Measurements from ENCODE around the gene QRFP. TPM values are rescaled to one million over a fixed set of nuclear protein-coding genes. Genes with fewer than 3 reads are reported as not detected.

The QRFP gene
- total RNA-seq, 1 experiment from 2014 or later, result not detected

DNA sequence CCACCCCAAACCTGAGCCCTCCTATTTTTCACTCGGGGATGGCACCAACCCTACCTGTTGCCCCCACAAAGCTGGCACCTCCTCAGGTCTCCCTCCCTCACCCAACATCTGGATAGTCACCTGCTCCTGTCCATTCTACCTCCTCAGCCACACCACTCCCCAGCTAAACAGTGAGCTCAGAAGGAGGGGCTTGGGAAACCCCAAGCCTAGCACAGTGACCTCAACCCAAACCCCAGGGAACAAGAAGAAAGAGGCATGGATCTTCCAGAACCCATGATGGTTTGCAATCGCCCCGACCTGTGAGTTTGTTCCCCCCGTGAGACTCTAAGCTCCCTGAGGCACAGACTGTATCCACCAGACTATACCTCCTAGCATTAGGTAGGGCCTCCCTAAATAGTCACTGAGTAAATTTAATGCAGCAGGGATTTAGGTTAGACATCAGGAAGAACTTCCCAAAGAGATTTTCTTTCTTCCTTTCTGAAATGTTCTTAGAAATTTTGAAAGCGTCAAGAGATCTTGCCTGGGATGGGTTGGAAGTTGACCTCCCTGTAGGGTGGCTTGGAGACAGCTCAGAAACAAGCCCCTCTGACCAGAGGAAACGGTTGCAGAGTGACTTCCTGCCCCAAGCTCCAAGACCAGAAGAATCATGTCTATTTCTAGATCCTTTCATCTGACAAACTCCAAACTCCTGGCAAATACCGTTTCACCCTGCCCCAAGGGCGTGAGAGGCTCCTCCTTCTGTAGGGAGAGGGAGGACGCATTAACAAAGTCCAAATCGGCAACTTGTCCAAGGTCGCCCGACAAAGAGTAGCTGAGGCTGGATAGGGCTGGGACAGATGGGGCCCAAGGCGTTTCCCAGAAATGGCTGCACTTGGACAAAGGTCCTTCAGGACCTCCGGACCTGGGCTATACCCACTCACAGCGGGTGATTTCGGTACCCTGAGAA, 38.4 kb upstream of the QRFP start:
- in situ Hi-C loops (cut with HindIII; ENCODE audit: low pct_unique_long_range_greater_than_20kb, low sequenced_read_pairs), result no loop called here

DNA sequence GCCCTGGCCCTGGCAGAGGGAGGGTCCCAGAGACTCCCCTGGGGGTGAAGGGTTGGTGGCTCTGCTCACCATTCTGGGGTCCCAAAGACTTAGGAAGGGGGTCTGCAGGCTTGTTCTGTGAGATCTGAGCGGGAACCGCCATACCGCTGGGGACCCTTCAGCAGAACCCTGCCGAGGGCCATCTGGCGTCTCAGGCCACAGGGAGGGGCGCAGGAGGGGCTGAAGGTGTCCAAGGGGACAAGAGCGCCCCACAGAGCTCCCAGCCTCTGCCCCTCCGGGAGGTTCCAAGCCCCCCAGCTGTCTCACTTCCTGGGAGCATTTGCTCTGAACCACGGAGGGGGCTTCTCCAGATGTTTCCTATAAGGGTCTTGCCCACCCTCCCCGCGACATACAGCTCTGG, 37.6 kb upstream of the QRFP start:
- in situ Hi-C loops (cut with HindIII; ENCODE audit: low pct_unique_long_range_greater_than_20kb, low sequenced_read_pairs), result no loop called here
- no peak for DNase-seq (ENCODE audit: low read depth)

More for the DNA sequence above, 38.4 kb upstream of the QRFP start:
- DNase-seq (ENCODE audit: low read depth), result no peak

DNA sequence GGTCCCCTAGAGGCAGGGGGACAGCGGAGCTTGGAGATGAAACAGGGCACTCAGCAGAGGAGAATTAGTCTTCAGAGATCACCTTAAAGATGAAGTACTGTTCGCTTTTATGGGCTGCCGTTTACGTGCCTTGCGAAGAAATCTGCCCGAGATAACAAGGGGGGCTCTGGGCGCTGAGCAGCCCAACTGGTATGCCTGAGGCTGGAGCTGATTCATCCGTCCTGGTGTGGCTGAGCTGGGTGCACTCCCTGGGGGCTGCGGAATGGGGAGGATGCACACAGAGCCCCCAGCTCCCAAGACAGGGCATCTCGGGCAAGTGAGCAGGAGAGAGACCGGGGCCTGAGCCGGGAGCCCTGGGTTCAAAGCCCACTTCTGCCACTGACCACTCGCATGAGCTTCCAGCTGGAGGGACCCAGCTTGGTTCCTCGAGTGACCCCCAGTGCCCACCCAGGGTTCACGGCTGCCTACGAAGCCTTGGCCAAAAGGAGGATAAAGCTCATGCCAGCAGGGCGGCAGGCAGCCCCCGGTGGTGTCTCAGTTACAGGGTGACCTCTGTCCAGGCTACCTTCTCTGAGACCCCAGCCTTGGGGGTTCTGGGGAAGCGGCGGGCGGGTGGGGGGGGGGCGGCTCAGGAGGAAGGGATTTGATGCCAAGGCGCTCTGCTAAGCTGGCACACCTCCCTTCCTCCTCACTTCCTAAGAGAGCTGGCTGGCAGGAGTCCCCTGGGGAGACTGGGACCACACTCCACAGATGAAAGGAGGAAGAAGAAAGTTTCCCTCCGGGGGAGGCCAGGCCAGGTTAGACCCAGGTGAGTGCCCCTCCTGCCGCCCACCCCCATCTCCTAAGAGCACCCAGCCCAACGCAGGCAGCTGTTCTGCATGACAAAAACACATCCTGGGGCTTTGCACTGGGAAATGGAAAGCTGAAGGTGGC, 36.8 kb upstream of the QRFP start:
- in situ Hi-C loops (cut with HindIII; ENCODE audit: low pct_unique_long_range_greater_than_20kb, low sequenced_read_pairs), result no loop called here
- no peak for DNase-seq (ENCODE audit: low read depth)

DNA sequence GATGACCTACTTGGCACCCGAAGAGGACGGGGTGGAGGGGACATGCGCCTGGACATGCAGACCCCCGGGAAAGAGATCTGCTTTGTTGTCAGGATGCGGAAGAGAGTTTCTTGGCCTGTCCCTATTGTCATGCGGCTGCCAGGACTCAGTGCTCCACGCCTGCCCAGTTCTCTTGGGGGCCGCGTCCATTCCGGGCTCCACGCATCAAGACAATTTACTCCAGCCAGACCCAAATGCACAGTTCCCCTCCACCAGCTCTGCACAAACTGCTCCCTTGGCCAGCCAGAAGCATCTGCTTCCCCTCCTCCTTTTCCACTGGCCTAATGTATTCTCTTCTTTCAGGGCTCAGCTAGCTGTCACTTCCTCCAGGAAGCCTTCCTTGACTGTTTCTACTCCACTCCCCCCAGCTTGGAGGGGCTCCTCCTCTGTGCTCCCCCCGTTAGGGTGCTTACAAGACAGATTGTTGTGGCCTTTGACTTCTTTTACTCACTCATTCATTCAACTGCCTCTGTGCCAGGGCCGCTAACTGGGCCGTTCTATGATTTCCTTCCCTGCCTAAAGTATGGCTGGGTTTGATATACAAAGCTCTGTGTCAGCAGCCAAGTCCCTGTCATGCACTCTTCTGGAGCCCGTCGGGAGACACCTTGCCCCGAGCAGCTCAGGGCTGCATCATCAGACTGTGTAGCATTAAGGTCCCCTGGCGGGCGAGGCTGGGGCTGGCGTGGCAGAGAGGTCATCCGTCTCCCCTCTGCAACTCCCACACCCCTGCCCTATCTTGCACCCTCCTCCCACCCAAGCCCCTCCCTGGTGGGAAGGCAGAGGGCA, 35.9 kb upstream of the QRFP start:
- in situ Hi-C loops (cut with HindIII; ENCODE audit: low pct_unique_long_range_greater_than_20kb, low sequenced_read_pairs), result no loop called here
- no peak for DNase-seq (ENCODE audit: low read depth)

DNA sequence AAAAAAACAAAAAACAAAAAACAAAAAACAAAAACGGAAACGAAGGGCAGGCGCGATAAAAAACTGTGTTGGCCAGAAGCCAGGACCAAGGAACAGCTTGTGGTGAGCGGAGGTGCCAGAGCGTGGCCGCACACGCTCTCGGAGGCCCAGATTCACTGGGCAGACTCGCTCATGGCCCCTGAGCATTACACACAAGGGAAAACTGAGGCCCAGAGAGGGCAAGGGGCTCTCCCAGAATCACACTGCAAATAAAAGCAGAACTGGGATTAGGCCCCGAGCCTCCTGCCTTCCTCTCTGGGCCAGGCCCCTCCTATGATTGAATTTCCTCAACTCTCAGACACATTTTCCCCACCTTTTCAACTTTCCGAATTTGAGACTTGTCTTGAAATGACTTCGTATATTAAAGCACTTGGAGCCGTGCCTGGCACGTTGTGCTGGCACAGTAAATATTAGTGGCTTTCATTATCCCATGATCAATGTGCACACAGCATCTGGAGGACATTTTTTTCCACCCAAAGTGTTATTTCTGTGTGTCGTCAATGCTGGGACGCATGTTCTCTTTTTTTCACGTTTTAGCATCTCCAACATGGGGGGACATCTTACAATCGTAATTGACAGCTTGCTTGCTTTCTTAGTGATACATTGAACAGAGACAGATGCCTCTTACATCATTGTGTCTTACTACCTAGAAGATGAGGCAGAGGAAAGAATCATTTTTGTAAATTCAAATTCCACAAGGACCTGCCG, 35.1 kb upstream of the QRFP start:
- in situ Hi-C loops (cut with HindIII; ENCODE audit: low pct_unique_long_range_greater_than_20kb, low sequenced_read_pairs), result no loop called here
- DNase-seq (ENCODE audit: low read depth), result no peak

DNA sequence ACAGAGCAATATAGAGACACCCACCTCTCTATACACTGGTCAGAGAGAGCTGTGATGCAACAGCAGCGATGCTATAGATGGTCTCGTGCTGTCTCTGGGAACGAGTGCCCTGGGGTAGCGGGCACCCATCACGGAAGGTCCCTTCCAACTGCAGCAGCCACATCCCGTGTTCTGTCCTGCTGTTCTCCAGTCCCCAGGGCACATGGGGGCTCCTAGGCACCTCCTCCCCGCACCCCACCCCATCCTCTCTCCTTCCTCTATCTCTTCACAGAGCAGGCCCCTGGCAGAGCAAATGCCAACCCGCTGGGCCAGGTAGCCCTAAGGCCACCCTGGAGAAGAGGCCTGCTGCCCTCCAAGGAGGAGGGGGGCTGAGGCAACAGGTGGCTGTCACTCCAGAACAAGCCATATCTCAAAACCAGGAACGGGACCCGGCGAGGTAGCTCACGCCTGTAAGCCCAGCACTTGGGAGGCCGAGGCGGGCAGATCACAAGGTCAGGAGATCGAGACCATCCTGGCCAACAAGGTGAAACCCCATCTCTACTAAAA, 34.3 kb upstream of the QRFP start:
- no peak for DNase-seq (ENCODE audit: low read depth)
- in situ Hi-C loops (cut with HindIII; ENCODE audit: low pct_unique_long_range_greater_than_20kb, low sequenced_read_pairs), result no loop called here

DNA sequence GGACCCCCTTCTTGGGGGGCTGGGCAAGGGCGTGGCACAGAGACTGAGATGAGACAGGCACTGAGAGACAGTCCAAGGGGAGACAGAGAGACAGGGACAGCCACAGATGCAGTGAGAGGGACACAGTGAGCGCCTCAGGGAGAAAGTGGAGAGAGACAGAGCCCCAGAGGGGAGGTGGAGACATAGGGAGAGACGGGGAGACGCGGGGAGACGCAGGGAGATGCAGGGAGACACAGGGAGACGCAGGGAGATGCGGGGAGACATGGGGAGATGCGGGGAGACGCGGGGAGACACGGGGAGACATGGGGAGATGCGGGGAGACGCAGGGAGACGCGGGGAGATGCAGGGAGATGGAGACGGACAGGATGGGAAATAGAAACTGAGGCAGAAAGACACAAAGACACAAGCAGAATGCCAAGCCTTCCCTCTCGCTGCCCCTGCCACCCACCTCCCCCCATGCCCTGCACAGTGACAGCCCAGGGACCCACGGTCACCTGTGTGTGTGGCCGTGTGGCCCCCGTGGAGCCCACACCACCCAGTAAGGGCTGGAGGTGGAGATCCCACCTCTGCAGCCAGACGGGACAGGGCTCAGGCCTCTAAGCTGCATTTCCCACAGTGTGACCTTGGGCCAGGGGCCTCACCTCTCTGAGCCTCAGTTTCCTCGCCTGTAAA, 33.7 kb upstream of the QRFP start:
- in situ Hi-C loops (cut with HindIII; ENCODE audit: low pct_unique_long_range_greater_than_20kb, low sequenced_read_pairs), result no loop called here
- no peak for DNase-seq (ENCODE audit: low read depth)

DNA sequence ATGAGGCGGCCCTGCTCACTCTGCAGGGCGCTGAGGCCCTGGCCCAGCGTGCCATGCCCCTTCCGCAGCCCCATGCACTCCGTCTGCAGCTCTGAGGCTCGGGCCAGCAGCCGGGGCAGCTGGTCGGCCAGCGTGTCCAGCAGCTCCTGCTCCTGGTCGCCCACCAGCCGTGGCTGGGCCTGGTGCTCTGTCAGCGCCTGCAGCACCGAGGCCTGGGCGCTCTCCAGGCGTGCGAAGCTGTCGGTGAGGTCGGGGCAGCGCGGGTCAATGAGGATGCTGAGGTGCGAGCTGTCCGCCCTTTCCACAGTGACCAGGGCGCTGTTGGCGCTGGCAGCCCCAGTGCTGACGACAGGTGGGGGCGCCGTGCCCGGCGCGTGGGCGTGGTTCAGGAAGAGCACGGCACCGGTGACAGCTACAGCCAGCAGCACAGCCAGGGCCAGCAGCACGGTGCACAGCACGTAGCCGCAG, 33.0 kb upstream of the QRFP start:
- no peak for DNase-seq (ENCODE audit: low read depth)
- in situ Hi-C loops (cut with HindIII; ENCODE audit: low pct_unique_long_range_greater_than_20kb, low sequenced_read_pairs), result no loop called here

DNA sequence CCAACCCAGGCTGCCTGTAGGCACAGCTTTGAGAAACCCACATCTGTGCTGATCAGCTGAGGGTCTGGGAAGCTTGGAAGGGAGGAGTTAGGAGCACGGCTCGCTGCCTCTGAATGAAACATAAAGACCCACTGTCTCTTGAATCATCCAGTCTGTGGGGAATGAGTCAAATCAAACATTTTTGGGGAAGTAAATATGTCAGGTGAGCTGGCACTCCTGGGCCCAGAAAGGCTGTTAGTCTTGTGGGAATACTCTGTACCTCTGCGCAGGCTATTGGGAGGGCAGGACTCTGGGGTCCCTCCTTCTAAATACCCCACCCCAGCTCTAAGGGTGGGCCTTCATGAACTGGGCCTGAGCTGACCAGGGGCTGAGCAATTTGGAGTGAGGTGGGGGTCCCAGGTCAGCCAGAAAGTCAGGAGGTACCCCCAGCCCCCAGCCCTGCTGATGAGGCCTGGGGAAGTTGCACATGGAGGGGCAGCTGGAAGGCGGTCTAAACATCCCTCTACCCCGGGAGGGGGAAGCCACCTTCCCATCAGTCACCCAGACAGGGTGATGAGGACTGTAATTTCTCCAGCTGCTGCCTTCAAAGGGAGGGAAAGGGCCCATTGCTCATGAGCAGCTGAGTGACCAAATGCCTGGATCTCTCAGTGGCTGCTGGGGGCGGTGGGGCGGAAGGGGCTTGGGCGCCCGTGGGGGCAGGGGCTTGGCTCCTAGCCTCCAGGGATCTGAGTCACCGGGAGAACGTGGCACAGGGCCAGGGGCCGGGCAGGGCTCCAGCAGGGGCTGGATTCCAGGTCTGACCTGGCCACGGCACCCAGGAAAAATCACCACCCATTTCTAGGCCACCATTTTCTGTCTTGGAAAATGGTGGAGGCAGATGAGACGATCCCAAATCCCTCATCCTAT, 31.6 kb upstream of the QRFP start:
- in situ Hi-C loops (cut with HindIII; ENCODE audit: low pct_unique_long_range_greater_than_20kb, low sequenced_read_pairs), result no loop called here
- peak; percentile 88 for DNase-seq (ENCODE audit: low read depth)

DNA sequence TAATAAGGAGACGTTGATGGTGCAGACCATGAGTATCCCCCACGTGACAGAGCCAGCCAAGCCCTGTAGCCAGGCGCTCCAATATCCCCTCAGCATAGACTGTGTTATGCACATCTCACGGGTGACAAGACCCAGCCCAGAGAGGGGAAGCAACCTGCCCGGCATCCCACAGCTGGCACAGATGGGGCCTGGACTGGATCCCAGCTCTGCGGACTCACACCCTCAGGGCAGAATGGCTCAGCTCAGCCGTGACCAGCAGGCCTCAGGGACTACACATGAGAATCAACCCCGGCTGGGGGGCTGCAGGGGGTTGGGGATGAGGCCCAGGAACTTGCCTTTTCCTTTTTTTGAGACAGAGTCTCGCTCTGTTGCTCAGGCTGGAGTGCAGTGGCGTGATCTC, 30.7 kb upstream of the QRFP start:
- DNase-seq (ENCODE audit: low read depth), result peak; percentile 81
- in situ Hi-C loops (cut with HindIII; ENCODE audit: low pct_unique_long_range_greater_than_20kb, low sequenced_read_pairs), result no loop called here

DNA sequence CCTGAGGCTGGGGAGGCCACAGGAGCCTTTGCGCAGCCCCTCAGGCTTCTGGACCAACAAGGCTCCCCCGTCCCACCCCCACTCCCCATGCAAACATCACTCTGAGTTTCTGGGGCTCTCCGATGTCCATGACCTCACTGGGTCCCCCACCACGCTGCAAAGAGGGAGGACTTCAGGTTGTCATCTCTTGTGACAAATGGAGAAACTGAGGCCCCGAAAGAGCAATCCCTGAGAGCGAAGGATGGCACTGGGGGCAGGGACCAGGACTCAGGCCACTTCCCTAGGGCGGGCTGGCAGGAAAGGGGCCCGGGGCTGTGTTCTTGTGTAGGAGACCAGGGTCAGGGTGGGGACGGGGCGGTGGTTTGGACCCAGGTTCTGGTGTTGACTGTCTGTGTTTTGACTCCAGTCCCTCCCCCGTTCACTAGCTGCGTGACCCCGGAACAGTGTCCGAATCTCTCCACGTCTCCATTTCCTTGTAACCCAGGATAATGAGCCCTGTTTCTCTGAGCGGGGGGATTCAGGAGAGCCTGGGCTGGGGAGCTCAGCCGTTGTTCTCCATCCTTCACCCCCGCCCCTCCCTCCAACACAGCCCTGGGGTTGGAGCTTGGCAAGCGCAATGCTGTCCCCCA, 28.6 kb upstream of the QRFP start:
- no peak for DNase-seq (ENCODE audit: low read depth)
- in situ Hi-C loops (cut with HindIII; ENCODE audit: low pct_unique_long_range_greater_than_20kb, low sequenced_read_pairs), result no loop called here

DNA sequence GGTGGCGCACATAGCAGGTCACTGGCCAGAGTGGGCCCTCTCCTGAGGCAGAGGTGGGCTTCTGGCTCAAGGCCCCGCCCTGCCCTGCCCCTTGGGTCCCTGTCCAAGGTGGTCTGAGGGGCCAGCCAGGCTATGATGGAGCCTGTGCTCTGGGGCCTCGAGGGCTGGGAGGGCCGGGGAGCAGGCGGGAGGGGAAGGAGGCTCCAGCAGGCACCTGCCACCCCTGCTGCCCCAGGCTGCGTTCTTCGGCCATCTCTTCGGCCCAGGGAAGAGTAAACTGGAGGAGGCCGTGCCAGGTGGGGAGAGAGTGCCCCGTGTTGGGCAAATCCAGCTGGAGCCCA, 27.8 kb upstream of the QRFP start:
- in situ Hi-C loops (cut with HindIII; ENCODE audit: low pct_unique_long_range_greater_than_20kb, low sequenced_read_pairs), result no loop called here
- no peak for DNase-seq (ENCODE audit: low read depth)

DNA sequence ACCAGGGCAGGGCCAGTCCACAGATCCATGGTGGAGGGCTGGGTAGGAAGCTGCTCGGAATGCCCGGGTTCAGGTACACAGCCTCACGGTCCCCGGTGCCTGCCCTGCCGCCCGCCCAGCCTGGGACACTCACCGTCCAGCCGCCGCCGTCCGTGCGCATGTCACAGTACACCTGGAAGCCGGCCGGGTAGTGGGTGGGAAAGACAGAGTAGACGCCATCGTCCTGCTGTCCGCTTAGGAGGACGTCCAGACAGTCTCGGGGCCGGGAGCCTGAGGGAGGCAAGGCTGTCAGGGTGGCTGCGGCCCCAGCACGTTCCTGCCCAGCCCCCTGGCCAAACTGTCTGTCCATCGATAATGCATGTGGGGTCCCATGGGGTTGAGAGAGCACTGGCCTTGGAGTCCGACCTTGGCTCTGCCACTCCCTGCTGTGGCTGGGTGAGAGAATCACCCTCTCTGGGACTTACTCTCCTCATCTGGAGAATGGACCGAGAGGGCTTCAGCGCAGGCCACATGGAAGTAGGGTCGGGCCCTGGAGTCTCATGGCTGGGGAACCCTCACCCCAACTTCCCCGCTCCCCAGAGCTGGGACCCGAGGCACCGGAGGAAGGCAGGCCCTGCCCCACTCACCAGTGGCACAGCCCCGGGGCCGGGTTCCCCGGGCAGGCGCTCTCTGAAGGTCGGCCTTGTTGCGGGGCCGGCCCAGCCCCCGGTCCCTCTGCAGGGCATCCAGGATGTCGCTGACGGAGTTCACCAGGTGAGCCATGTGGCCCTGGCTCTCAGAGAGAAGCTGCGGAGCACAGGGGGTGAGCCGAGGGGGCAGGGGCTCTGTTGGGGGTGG, 27.2 kb upstream of the QRFP start:
- in situ Hi-C loops (cut with HindIII; ENCODE audit: low pct_unique_long_range_greater_than_20kb, low sequenced_read_pairs), result no loop called here
- DNase-seq (ENCODE audit: low read depth), result no peak

DNA sequence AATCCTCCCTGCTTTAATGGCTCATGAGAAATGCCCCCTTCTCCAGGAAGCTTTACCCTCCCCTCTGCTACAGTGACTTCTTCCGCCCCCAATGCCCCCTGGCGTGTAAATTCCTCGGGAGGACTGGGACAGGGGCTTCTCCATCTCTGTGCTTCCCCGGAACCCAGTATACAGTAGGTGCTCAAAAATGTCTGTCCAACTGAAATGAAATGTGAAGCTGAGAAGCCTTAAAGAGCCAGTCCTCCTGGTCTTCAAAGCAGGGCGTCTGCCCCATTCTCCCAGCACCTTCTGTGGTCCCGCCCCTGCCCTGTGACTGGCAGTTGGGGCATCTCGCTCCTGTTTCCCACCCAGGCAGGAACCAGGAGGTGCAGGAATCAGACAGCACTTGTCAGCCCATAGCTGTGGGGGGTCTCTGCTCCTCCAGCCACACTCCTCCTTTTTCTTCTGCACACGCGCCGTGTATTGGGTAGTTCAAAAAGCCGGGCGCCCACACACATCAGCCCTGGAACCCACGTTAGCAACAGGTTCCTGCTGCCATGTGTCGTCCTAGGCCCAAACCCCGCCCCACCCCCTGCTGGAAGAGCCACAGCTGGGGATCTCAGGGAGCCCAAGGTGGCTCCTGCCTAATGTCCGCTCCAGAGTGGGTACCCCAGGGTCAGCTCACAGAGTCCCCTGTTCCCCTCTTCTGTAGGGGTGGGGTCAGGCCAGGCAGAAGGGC, 26.4 kb upstream of the QRFP start:
- in situ Hi-C loops (cut with HindIII; ENCODE audit: low pct_unique_long_range_greater_than_20kb, low sequenced_read_pairs), result no loop called here

More for the DNA sequence above, 26.4 kb upstream of the QRFP start:
- no peak for DNase-seq (ENCODE audit: low read depth)
